Naive B cell (primary cell): ENCODE data around the gene SECTM1. TPM values are rescaled to one million over a fixed set of nuclear protein-coding genes. Genes with fewer than 3 reads are reported as not detected.
A peak's percentile ranks its signal among the peaks of the same experiment; 100 is the strongest.

Experiments used
- ATAC-seq, 2 donors: fragments of 150-1000 bp; cut with Tn5 transposase; 2 replicates each; pipeline ENCODE4 v1.10.0; 2021; ENCODE audit warnings: low read depth in 2 of 2, mild to moderate bottlenecking in 2 of 2, moderate library complexity in 2 of 2
- DNase-seq: peaks from one replicate; pipeline ENCODE4 v3.0.0; 2022
- H3K27ac Mint-ChIP-seq, 6 donors: one replicate each; pipeline ENCODE4 v1.8.0; 2020 to 2022; ENCODE audit warnings: mild to moderate bottlenecking in 6 of 6, mixed read lengths in 6 of 6, moderate library complexity in 5 of 6, inconsistent platforms in 2 of 6
- H3K27me3 Mint-ChIP-seq, 3 donors: one replicate each; pipeline ENCODE4 v1.8.0; 2021 to 2022; ENCODE audit warnings: mixed read lengths in 3 of 3, mild to moderate bottlenecking in 1 of 3
- H3K36me3 Mint-ChIP-seq, 2 donors: one replicate each; pipeline ENCODE4 v1.8.0; 2020 to 2022; ENCODE audit warnings: mixed read lengths in 2 of 2, inconsistent platforms in 1 of 2, mild to moderate bottlenecking in 1 of 2
- H3K4me1 Mint-ChIP-seq, 3 donors: one replicate each; pipeline ENCODE4 v1.8.0; 2020 to 2022; ENCODE audit warnings: mixed read lengths in 3 of 3, inconsistent platforms in 1 of 3, mild to moderate bottlenecking in 1 of 3, moderate library complexity in 1 of 3
- H3K4me3 Mint-ChIP-seq, 8 donors: one replicate each; pipeline ENCODE4 v1.8.0; 2020 to 2022; ENCODE audit warnings: mild to moderate bottlenecking in 8 of 8, mixed read lengths in 8 of 8, moderate library complexity in 8 of 8, inconsistent platforms in 2 of 8
- H3K9me3 Mint-ChIP-seq, 7 donors: one replicate each; pipeline ENCODE4 v1.8.0; 2020 to 2022; ENCODE audit warnings: mixed read lengths in 7 of 7, mild to moderate bottlenecking in 5 of 7, inconsistent platforms in 2 of 7, moderate library complexity in 1 of 7
- polyA plus RNA-seq, 6 donors: library from polyadenylated mRNA; unstranded; fragments of 300-500 nt; fragmentation: Illumina TruSeq; gene quantifications; one replicate each; pipeline ENCODE4 v1.2.3, GENCODE V29; 2021; ENCODE audit warnings: low read depth in 6 of 6

The SECTM1 gene
- polyA plus RNA-seq, 6 donors from 2014 or later, result 0.19 to 2.2 TPM; not detected in 4

GRCh38 chr17:82317394-82318168 lies 16.0 kb downstream of the SECTM1 start, which contains the start of gene CD7:
Gene CD7, minus strand, starts transcription at chr17:82317608. Its CDS starts 113 bp downstream, at chr17:82317495.
- Mint-ChIP-seq H3K4me1 (peaks cover 8 to 20% (median 8%) of the 10 kb centered on the region in 3 donors), H3K27me3 (peaks cover 0 to 31% (median 31%) of the 10 kb centered on the region in 3 donors), H3K36me3 (no peaks in the 10 kb centered on the region), H3K9me3 (no peaks in the 10 kb centered on the region), H3K4me3 (no peak within 1 kb of the TSS), H3K27ac (peak within 1 kb of the TSS in 1 of 6 donors; percentile 29)
- ATAC-seq (no peak), DNase-seq (no peak)

- H3K36me3 Mint-ChIP-seq, result no peaks in the 10 kb centered on the region
- H3K4me3 Mint-ChIP-seq, result no peak overlapping the region
- no peak for DNase-seq
- H3K27ac Mint-ChIP-seq, result peak overlapping the region in 1 of 6 donors; percentile 29
- H3K4me1 Mint-ChIP-seq, result peaks cover 8 to 20% (median 8%) of the 10 kb centered on the region in 3 donors
- no peak for ATAC-seq
- H3K27me3 Mint-ChIP-seq, result peaks cover 0 to 31% (median 29%) of the 10 kb centered on the region in 3 donors
- no peaks in the 10 kb centered on the region for H3K9me3 Mint-ChIP-seq
Measured at GRCh38 chr17:82316651-82317393, 16.7 kb downstream of the SECTM1 start.

- H3K4me3 Mint-ChIP-seq, result peak overlapping the region in 6 of 8 donors; percentile 20 to 67 (median 53)
- no peaks in the 10 kb centered on the region for H3K36me3 Mint-ChIP-seq
- no peak overlapping the region for H3K27ac Mint-ChIP-seq
- no peaks in the 10 kb centered on the region for H3K9me3 Mint-ChIP-seq
- ATAC-seq (peak; percentile 59 to 67), DNase-seq (no peak)
- peaks cover 3 to 33% (median 31%) of the 10 kb centered on the region in 3 donors for H3K27me3 Mint-ChIP-seq
- peaks cover 8 to 20% (median 8%) of the 10 kb centered on the region in 3 donors for H3K4me1 Mint-ChIP-seq
Measured at GRCh38 chr17:82315703-82316358, 17.7 kb downstream of the SECTM1 start.

GRCh38 chr17:82314727-82315605 lies 18.6 kb downstream of the SECTM1 start:
- H3K9me3 Mint-ChIP-seq, result no peaks in the 10 kb centered on the region
- no peaks in the 10 kb centered on the region for H3K36me3 Mint-ChIP-seq
- H3K27ac Mint-ChIP-seq, result peak overlapping the region in 1 of 6 donors; percentile 34
- peak; percentile 49 to 63 for ATAC-seq
- peaks cover 8 to 20% (median 10%) of the 10 kb centered on the region in 3 donors for H3K4me1 Mint-ChIP-seq
- H3K27me3 Mint-ChIP-seq, result peaks cover 3 to 42% (median 39%) of the 10 kb centered on the region in 3 donors
- H3K4me3 Mint-ChIP-seq, result peak overlapping the region in 5 of 8 donors; percentile 22 to 54 (median 43)
- DNase-seq, result no peak

GRCh38 chr17:82314012-82314726 lies 19.4 kb downstream of the SECTM1 start:
- no peak for DNase-seq
- no peaks in the 10 kb centered on the region for H3K9me3 Mint-ChIP-seq

GRCh38 chr17:82313195-82314011 lies 20.2 kb downstream of the SECTM1 start:
- no peak for ATAC-seq
- Mint-ChIP-seq H3K4me1 (peaks cover 8 to 20% (median 10%) of the 10 kb centered on the region in 3 donors), H3K27ac (peak overlapping the region in 1 of 6 donors; percentile 70), H3K36me3 (no peaks in the 10 kb centered on the region), H3K27me3 (peaks cover 8 to 50% (median 42%) of the 10 kb centered on the region in 3 donors), H3K9me3 (no peaks in the 10 kb centered on the region), H3K4me3 (peak overlapping the region in 1 of 8 donors; percentile 61)
- DNase-seq, result no peak

More at GRCh38 chr17:82314012-82314726, 19.4 kb downstream of the SECTM1 start:
- ATAC-seq, result no peak
- H3K4me1 Mint-ChIP-seq, result peaks cover 8 to 20% (median 10%) of the 10 kb centered on the region in 3 donors
- peaks cover 3 to 44% (median 42%) of the 10 kb centered on the region in 3 donors for H3K27me3 Mint-ChIP-seq
- peak overlapping the region in 4 of 8 donors; percentile 30 to 61 (median 48) for H3K4me3 Mint-ChIP-seq
- H3K36me3 Mint-ChIP-seq, result no peaks in the 10 kb centered on the region
- H3K27ac Mint-ChIP-seq, result peak overlapping the region in 1 of 6 donors; percentile 34

GRCh38 chr17:82311971-82312370 lies 21.6 kb downstream of the SECTM1 start:
- Mint-ChIP-seq H3K9me3 (no peaks in the 10 kb centered on the region), H3K4me3 (no peak overlapping the region)

GRCh38 chr17:82310877-82311276 lies 22.7 kb downstream of the SECTM1 start:
- H3K27me3 Mint-ChIP-seq, result peaks cover 12 to 46% (median 38%) of the 10 kb centered on the region in 3 donors
- ATAC-seq (no peak), DNase-seq (no peak)
- H3K4me3 Mint-ChIP-seq, result no peak overlapping the region
- no peak overlapping the region for H3K27ac Mint-ChIP-seq
- H3K4me1 Mint-ChIP-seq, result peaks cover 5 to 18% (median 9%) of the 10 kb centered on the region in 3 donors
- no peaks in the 10 kb centered on the region for H3K36me3 Mint-ChIP-seq
- H3K9me3 Mint-ChIP-seq, result no peaks in the 10 kb centered on the region

More at GRCh38 chr17:82311971-82312370, 21.6 kb downstream of the SECTM1 start:
- no peaks in the 10 kb centered on the region for H3K36me3 Mint-ChIP-seq
- H3K4me1 Mint-ChIP-seq, result peaks cover 8 to 20% (median 10%) of the 10 kb centered on the region in 3 donors
- DNase-seq, result no peak
- no peak overlapping the region for H3K27ac Mint-ChIP-seq
- peaks cover 12 to 50% (median 42%) of the 10 kb centered on the region in 3 donors for H3K27me3 Mint-ChIP-seq
- ATAC-seq, result no peak

GRCh38 chr17:82309656-82310570 lies 23.7 kb downstream of the SECTM1 start:
- Mint-ChIP-seq H3K4me1 (peaks cover 0 to 10% (median 8%) of the 10 kb centered on the region in 3 donors), H3K36me3 (no peaks in the 10 kb centered on the region), H3K9me3 (no peaks in the 10 kb centered on the region), H3K4me3 (no peak overlapping the region), H3K27ac (peak overlapping the region in 2 of 6 donors; percentile 41 to 49), H3K27me3 (peaks cover 12 to 39% (median 30%) of the 10 kb centered on the region in 3 donors)
- no peak for DNase-seq
- no peak for ATAC-seq

- Mint-ChIP-seq H3K27me3 (peaks cover 9 to 17% (median 12%) of the 10 kb centered on the region in 3 donors), H3K36me3 (no peaks in the 10 kb centered on the region), H3K27ac (peak overlapping the region in 2 of 6 donors; percentile 34 to 65), H3K4me1 (peaks cover 19 to 28% (median 22%) of the 10 kb centered on the region in 3 donors), H3K9me3 (no peaks in the 10 kb centered on the region), H3K4me3 (no peak overlapping the region)
- no peak for DNase-seq
- ATAC-seq, result no peak
Measured at GRCh38 chr17:82305727-82306300, 27.8 kb downstream of the SECTM1 start.
